CD14-positive monocyte (primary cell): ENCODE measurements around the gene GNRH2. TPM values are rescaled to one million over a fixed set of nuclear protein-coding genes. Genes with fewer than 3 reads are reported as not detected.

Experiments used
- DNase-seq, 3 donors: peaks; one replicate each; pipeline ENCODE4 v3.0.0-alpha.2; 2011 to 2022
- H2AFZ ChIP-seq: 2 replicates; pipeline ENCODE4 v1.6.0; 2012; ENCODE audit warnings: mild to moderate bottlenecking, low read depth, low read length, inconsistent platforms; ENCODE audit not compliant: insufficient read depth, poor library complexity, severe bottlenecking
- H3K27ac ChIP-seq, 2 donors: 1 replicate in 1 of 2; 2 replicates in 1 of 2; pipeline ENCODE4 v1.5.1; 2012 to 2013; ENCODE audit warnings: low read length in 2 of 2, control low read depth in 1 of 2, inconsistent platforms in 1 of 2, low read depth in 1 of 2, mild to moderate bottlenecking in 1 of 2
- H3K27me3 ChIP-seq, 2 donors: one replicate each; pipeline versions ENCODE4 v1.6.0 to v1.6.1; 2011 to 2013; ENCODE audit warnings: low read length in 2 of 2; ENCODE audit not compliant: control insufficient read depth in 2 of 2, insufficient read depth in 2 of 2
- H3K36me3 ChIP-seq, 2 donors: replicated peaks in 1 of 2; 1 replicate in 1 of 2; 2 replicates in 1 of 2; pipeline versions ENCODE4 v1.5.1 to v1.6.1; 2012 to 2013; ENCODE audit warnings: low read length in 2 of 2, control low read depth in 1 of 2, inconsistent platforms in 1 of 2, mild to moderate bottlenecking in 1 of 2; ENCODE audit not compliant: insufficient read depth in 2 of 2, control insufficient read depth in 1 of 2
- H3K4me1 ChIP-seq, 2 donors: 1 replicate in 1 of 2; 2 replicates in 1 of 2; pipeline versions ENCODE4 v1.5.1 to v1.6.1; 2012 to 2013; ENCODE audit warnings: low read length in 2 of 2, control low read depth in 1 of 2, inconsistent platforms in 1 of 2, mild to moderate bottlenecking in 1 of 2, moderate library complexity in 1 of 2; ENCODE audit not compliant: insufficient read depth in 2 of 2, control insufficient read depth in 1 of 2
- H3K4me2 ChIP-seq: replicated peaks from 2 replicates; pipeline ENCODE3; 2012; ENCODE audit warnings: low read length, moderate library complexity, mild to moderate bottlenecking; ENCODE audit not compliant: poor library complexity, severe bottlenecking; ENCODE audit errors: extremely low read depth
- H3K4me3 ChIP-seq, 3 experiments: fragments of 200-600 bp in 1 of 3; sonication (generic) in 1 of 3; replicated peaks in 1 of 3; 1 replicate in 2 of 3; 2 replicates in 1 of 3; pipeline ENCODE4 v1.5.1; 2011 to 2013; ENCODE audit warnings: low read length in 3 of 3, mild to moderate bottlenecking in 3 of 3, control low read depth in 2 of 3, low read depth in 2 of 3, inconsistent platforms in 1 of 3, moderate library complexity in 1 of 3
- H3K79me2 ChIP-seq: 2 replicates; pipeline ENCODE4 v1.6.0; 2012; ENCODE audit warnings: mild to moderate bottlenecking, control low read depth, inconsistent platforms, low read length, moderate library complexity; ENCODE audit not compliant: insufficient read depth
- H3K9ac ChIP-seq: 2 replicates; pipeline ENCODE4 v1.6.0; 2017; ENCODE audit warnings: low read length, mild to moderate bottlenecking; ENCODE audit not compliant: insufficient read depth, poor library complexity, severe bottlenecking
- H3K9me3 ChIP-seq, 2 donors: replicated peaks in 1 of 2; 1 replicate in 1 of 2; 2 replicates in 1 of 2; pipeline versions ENCODE4 v1.5.1 to v1.6.1; 2012 to 2013; ENCODE audit warnings: low read length in 2 of 2, control low read depth in 1 of 2; ENCODE audit not compliant: control insufficient read depth in 1 of 2, insufficient read depth in 1 of 2
- H4K20me1 ChIP-seq: 2 replicates; pipeline ENCODE4 v1.6.0; 2012; ENCODE audit warnings: mild to moderate bottlenecking, low read length, control low read depth, moderate library complexity; ENCODE audit not compliant: insufficient read depth
- H3K27ac Mint-ChIP-seq, 7 donors: one replicate each; pipeline ENCODE4 v1.8.0; 2020; ENCODE audit warnings: mild to moderate bottlenecking in 7 of 7, mixed read lengths in 7 of 7, moderate library complexity in 6 of 7, inconsistent platforms in 2 of 7
- H3K27me3 Mint-ChIP-seq, 3 donors: one replicate each; pipeline ENCODE4 v1.8.0; 2021 to 2022; ENCODE audit warnings: low read depth in 3 of 3, mild to moderate bottlenecking in 3 of 3, mixed read lengths in 3 of 3, moderate library complexity in 3 of 3, inconsistent platforms in 1 of 3
- H3K36me3 Mint-ChIP-seq, 2 donors: one replicate each; pipeline ENCODE4 v1.8.0; 2020; ENCODE audit warnings: mixed read lengths in 2 of 2, inconsistent platforms in 1 of 2, mild to moderate bottlenecking in 1 of 2
- H3K4me1 Mint-ChIP-seq: one replicate; pipeline ENCODE4 v1.8.0; 2020; ENCODE audit warnings: mild to moderate bottlenecking, mixed read lengths
- H3K4me3 Mint-ChIP-seq, 2 donors: one replicate each; pipeline ENCODE4 v1.8.0; 2020; ENCODE audit warnings: mild to moderate bottlenecking in 2 of 2, mixed read lengths in 2 of 2, moderate library complexity in 1 of 2
- H3K9me3 Mint-ChIP-seq, 7 donors: one replicate each; pipeline ENCODE4 v1.8.0; 2020 to 2022; ENCODE audit warnings: mixed read lengths in 7 of 7, mild to moderate bottlenecking in 6 of 7, moderate library complexity in 6 of 7, inconsistent platforms in 2 of 7
- WGBS: methylation state at CpG from one replicate; pipeline ENCODE4 v1.1.5; 2013; ENCODE audit warnings: missing lambda C conversion rate; ENCODE audit not compliant: insufficient coverage; 5-methylcytosine and 5-hydroxymethylcytosine counted together
- intact Hi-C, 2 donors: fragments of 100-400 bp; cut with micrococcal nuclease; formaldehyde crosslinking; loops; one replicate each; pipeline versions ENCODE4 v1.15.0 to v1.15.1; 2023
- polyA plus RNA-seq, 3 donors: library from polyadenylated mRNA; depleted of rRNA in 1 of 3; unstranded in 2 of 3; stranded (reverse) in 1 of 3; fragments of 300-500 nt in 2 of 3; fragments of >200 nt in 1 of 3; fragmentation: Illumina TruSeq in 2 of 3; gene quantifications; 1 replicate in 2 of 3; 2 replicates in 1 of 3; pipeline ENCODE4 v1.2.3, GENCODE V29; 2012 to 2021
- TF ChIP-seq, protein P1 (sequence below): fragments of 200-600 bp; IDR thresholded peaks from one replicate; pipeline ENCODE4 v1.8.0; 2022; ENCODE audit warnings: antibody characterized with exemption, mild to moderate bottlenecking

The GNRH2 gene
- polyA plus RNA-seq, 3 donors = not detected

DNA sequence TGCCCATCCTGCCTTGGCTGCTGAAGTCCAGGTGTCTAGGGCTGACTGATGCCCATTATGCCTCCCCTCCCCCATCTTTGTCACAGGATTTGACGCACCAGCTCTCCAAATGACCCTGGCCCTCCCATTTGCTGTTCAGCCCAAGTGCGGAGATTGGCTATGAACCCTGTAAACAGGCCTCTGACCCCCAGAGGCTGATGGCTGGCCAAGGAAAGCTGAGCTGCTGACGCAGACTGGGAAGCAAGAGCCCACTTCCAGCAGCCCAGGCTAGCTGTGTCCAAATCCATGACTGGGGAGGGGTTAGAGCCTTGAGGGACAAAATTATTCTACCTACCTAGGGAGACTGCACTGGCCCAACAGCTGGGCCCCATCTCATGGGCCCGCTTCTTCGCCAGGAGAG, 797 bp upstream of the GNRH2 start:
- Histone ChIP-seq H3K9ac (no peak overlapping the region), H3K4me1 (peaks cover 16 to 26% of the 10 kb centered on the region in 2 donors), H3K27ac (no peak overlapping the region), H3K4me3 (no peak overlapping the region), H3K79me2 (peaks cover 7% of the 10 kb centered on the region), H3K27me3 (no peaks in the 10 kb centered on the region), H3K36me3 (peaks cover 28 to 40% of the 10 kb centered on the region in 2 donors), H2AFZ (no peak overlapping the region), H3K4me2 (no peak overlapping the region), H4K20me1 (no peaks in the 10 kb centered on the region), H3K9me3 (no peaks in the 10 kb centered on the region)
- TF ChIP-seq, protein P1, sequence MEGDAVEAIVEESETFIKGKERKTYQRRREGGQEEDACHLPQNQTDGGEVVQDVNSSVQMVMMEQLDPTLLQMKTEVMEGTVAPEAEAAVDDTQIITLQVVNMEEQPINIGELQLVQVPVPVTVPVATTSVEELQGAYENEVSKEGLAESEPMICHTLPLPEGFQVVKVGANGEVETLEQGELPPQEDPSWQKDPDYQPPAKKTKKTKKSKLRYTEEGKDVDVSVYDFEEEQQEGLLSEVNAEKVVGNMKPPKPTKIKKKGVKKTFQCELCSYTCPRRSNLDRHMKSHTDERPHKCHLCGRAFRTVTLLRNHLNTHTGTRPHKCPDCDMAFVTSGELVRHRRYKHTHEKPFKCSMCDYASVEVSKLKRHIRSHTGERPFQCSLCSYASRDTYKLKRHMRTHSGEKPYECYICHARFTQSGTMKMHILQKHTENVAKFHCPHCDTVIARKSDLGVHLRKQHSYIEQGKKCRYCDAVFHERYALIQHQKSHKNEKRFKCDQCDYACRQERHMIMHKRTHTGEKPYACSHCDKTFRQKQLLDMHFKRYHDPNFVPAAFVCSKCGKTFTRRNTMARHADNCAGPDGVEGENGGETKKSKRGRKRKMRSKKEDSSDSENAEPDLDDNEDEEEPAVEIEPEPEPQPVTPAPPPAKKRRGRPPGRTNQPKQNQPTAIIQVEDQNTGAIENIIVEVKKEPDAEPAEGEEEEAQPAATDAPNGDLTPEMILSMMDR = no peak
- Mint-ChIP-seq H3K4me3 (no peak overlapping the region), H3K27me3 (peaks cover 0 to 3% (median 2%) of the 10 kb centered on the region in 3 donors), H3K27ac (no peak overlapping the region), H3K9me3 (no peaks in the 10 kb centered on the region), H3K4me1 (peaks cover 17% of the 10 kb centered on the region), H3K36me3 (peaks cover 42% of the 10 kb centered on the region in 2 donors)
- DNase-seq = no peak
- WGBS = 100% methylated on average over 3 of the region's 5 CpGs
- intact Hi-C loops = no loop called here

DNA sequence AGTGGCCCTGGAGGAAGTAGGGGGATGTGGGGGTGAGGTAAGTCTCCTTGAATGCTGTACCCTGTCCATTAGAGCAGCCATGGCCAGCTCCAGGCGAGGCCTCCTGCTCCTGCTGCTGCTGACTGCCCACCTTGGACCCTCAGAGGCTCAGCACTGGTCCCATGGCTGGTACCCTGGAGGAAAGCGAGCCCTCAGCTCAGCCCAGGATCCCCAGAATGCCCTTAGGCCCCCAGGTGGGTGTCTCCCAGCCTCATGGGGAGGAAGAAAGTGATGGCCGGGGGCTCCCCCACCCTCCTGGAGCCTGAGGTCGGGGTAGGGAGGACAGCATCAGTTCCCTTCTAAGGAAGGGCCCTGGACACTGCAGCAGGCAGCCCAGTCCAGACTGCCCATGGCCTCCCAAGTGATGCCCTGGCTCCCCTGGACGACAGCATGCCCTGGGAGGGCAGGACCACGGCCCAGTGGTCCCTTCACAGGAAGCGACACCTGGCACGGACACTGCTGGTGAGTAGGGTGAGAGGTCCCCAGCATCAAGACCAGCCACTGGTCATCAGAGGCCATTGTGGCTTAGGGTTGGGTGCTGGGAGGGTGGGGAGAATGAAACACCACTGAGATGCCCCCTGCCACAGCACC, 1.0 kb downstream of the GNRH2 start:
- H3K9ac ChIP-seq = no peak overlapping the region
- no peak overlapping the region for H3K27ac ChIP-seq
- H3K27me3 Mint-ChIP-seq = peaks cover 0 to 3% (median 2%) of the 10 kb centered on the region in 3 donors
- TF ChIP-seq, protein P1 = no peak
- no peaks in the 10 kb centered on the region for H3K9me3 ChIP-seq
- WGBS = 84% methylated on average over 7 of the region's 8 CpGs
- peak overlapping the region; percentile 99 for H3K4me2 ChIP-seq
- peaks cover 19% of the 10 kb centered on the region for H3K4me1 Mint-ChIP-seq
- peaks cover 40 to 43% of the 10 kb centered on the region in 2 donors for H3K36me3 Mint-ChIP-seq
- no peak overlapping the region for H3K4me3 ChIP-seq
- no peak overlapping the region for H3K4me3 Mint-ChIP-seq
- peak overlapping the region; percentile 99 for H2AFZ ChIP-seq
- no peak for DNase-seq
- H3K9me3 Mint-ChIP-seq = no peaks in the 10 kb centered on the region
- no peaks in the 10 kb centered on the region for H3K27me3 ChIP-seq
- H3K36me3 ChIP-seq = peaks cover 24 to 40% of the 10 kb centered on the region in 2 donors
- peak overlapping the region in 4 of 7 donors; percentile 85 to 96 (median 92) for H3K27ac Mint-ChIP-seq
- H3K4me1 ChIP-seq = peaks cover 16 to 26% of the 10 kb centered on the region in 2 donors
- H4K20me1 ChIP-seq = no peaks in the 10 kb centered on the region
- intact Hi-C loops = no loop called here
- H3K79me2 ChIP-seq = peaks cover 7% of the 10 kb centered on the region
